ENCODE results near the gene TMEM187.
"Not testable (repeated sequence)": the region's sequence is repeated elsewhere in the genome, so short reads cannot be mapped to it uniquely, and the experiment has no call there.

Gene TMEM187

DNA sequence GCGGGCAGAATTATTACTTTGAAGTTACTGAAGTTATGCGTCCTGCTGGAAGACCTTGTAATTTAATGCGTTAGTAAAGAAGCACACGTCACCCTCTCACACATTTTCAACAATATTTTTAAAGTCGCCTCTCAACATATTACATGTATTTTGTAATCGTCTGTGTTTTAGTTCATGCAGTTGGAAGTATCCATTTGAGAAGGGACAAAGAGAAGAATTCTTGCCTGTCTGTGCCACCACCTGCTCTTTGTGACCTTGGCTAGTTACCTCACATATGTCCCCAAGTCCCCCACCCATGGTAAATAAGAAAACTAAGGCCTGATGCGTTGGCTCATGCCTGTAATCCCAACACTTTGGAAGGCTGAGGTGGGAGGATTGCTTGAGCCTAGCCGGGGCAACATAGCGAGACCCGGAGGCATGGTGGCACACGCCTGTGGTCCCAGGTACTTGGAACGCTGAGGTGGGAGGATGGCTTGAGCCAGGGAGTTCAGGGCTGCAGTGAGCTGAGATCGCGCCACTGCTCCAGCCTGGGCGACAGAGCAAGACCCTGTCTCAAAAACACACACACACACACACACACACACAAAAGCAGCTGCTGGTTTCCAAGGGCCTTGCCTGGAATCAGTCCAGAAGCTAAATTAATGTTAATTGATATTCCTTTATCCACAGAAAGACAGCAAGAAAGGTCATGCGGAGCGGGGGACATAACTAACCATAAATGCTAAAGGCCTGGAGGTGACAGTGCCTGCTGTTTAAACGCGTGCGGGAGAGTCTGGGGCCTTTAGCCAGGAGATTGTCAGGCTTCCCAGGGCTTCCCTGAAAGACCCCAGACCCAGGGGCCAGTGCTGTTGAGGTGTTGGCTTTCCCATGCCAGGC is 811 bp downstream of the TMEM187 start:
- no peak for DNase-seq

DNA sequence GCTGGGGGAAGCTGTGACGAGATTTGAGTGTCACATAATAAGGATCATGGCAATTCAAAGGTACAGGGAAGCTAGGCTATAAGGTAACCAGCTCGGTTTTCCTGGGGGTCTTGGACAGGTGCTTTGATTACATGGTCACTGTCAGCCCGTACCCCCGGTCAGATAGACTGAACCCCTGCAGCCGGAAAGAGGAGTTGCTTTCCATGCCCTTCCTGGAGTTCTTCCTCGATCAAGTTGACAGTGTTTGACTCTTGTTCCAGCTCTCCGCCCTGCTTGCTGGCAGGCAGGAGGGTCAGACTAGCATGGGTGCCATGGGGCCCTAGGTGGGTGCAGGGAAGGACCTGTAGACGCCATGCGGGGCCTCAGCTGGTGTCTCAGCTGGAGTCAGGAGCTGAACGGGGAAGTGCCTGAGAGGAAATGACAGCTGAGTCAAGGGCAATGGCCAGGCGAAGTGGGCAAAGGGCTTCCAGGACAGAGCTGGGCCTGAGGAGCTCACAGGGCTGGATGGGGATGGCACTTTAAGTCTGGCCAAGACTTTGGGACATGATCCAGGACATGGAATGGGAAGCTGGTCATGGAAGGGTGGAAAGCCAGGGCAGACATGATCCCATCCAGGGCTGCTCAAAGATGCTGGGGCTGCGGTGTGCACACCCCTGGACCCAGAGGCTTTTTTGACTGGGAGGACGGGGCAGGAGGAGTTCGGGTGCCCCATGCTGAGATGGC is 1.6 kb downstream of the TMEM187 start:
- DNase-seq, result no peak

GRCh38 chrX:153974726-153975286 is 2.3 kb downstream of the TMEM187 start:
- DNase-seq, result no peak

DNA sequence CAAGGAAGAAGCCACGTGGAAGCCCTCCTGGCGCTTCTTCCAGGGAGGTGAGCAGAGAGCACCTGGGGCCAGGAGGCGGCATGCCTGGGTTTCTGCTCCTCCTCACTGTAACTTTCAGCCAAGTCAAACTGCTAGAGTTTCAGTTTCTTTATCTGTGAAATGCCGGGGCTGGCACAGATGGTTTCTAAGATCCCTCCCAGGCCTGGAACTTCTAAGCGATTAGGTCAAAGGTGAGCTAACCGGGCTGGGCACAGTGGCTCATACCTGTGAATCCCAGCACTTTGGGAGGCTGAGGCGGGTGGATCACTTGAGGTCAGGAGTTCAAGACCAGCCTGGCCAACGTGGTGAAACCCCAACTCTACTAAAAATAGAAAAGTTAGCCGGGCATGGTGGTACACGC is 7.8 kb downstream of the TMEM187 start:
- peak; percentile 35 for DNase-seq

DNA sequence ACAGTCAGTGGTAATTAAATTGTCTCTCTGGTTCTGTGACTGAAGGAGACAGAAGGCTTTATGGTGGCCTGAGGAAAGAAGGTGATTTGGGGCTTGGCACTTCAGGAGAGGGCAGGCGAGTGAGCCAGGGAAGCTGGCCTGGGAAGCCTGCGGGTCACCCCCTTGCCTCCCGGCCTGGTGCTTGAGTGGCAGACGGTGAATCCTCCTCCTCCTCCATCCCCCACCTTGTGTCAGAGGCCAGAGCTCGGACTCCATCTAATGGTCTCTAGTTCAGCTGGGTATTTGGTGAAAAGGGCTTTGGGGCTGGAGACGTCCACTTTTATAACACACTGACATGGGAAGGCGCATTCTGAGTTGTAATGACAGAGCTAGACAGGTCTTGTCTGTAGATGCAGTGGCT is 8.7 kb downstream of the TMEM187 start:
- no peak for DNase-seq

DNA sequence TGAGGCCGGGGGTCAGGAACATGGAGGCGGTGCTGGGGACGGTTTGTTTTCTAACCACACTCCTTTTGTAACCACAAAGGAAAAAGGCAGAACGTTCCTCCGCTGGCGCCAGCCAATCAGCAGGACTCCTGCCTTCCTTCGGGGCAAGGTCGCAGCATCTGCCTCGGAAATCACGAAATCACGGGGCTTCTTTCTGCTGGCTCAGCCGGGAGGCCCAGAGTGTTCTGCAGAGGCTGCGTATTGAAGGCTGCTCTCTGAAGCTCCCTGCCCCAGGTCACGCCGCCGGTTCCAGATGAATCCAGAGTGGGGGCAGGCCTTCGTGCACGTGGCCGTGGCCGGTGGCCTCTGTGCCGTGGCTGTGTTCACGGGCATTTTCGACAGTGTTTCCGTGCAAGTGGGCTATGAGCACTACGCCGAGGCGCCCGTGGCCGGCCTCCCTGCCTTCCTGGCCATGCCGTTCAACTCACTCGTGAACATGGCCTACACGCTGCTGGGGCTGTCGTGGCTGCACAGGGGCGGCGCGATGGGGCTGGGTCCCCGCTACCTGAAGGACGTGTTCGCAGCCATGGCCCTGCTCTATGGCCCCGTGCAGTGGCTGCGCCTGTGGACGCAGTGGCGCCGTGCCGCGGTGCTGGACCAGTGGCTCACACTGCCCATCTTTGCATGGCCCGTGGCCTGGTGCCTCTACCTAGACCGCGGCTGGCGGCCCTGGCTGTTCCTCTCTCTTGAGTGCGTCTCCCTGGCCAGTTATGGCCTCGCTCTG is 9.4 kb downstream of the TMEM187 start:
- peak; percentile 77 for DNase-seq

DNA sequence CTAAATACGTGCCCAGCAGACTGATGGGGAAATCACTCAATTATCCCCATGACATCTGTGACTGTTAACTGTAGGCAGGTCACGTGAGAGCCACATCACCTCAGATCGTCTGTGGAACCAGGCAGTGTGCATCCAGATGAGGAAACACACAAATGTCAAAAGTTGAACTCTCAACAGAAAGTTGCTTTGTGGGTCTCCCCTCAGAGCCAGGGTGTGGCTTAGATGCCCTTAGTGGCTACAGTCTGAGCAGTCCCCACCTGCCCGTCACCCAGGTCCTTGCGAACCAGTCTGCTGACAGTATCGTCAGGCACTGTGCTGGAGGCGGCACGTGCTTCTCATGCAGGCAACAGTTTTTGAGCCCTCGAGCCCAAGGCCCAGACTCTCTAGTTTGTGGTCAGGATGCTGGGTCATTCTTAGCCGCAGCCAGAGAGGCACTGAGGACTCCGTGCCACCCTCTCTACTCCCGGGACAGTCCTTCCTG is 10.8 kb downstream of the TMEM187 start:
- peak; percentile 32 for DNase-seq

DNA sequence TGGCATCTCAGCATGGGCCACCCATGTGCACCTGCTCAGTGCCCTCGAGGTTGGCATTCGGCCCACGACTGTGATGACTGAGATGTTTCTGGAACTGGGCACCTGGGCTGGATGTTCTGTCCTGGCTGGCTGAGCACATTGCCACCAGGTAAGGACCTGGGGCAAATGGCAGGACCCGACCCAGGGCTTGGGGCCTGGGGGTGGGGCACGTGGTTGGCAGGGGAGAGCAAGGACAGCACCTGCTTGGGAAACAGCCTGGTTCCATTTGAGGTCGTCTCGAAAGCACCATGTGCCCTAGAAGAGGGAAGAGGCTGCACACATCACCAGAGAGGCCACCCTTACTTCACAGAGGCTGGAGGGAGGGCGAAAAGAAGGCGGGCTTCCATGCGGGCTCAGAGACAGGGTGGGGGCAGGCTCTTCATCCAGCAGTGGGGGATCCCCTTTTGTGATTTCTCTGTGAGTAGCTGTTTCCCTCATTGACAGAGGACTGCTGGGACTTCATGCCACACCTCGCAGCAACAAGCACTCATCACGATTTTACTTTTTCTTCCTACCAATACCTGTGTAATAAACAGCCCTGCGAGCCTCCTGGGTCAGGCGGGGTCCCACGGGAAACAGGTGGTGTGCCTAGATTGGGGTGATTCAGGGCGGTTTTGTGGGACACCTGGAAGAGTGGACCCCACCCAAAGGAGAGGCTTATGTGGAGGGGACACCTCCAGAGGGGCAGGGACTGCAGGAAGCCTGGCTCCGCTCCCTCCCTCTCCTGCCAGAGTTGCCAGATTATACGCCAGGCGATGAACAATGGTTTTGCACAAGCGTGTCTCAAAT is 12.0 kb downstream of the TMEM187 start:
- DNase-seq, result peak; percentile 59

DNA sequence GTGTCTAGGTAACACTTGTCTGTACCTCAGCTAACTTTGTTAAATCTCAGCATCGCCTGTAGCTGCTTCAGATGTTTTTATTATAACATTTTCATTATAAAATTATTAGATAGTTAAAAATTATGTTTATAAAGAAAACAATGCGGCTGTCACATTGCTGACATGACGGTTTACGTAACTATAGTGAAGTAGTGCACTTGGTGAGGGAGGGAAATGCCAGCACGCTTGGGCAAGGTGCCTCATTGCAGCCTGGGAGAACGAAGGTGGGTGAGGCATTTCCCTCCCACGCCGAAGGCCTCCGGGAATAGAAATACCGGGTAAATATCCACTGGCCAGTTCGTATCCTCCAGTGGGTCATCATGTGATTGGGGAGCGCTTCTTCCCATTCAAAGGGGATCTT is 15.9 kb downstream of the TMEM187 start:
- no peak for DNase-seq

DNA sequence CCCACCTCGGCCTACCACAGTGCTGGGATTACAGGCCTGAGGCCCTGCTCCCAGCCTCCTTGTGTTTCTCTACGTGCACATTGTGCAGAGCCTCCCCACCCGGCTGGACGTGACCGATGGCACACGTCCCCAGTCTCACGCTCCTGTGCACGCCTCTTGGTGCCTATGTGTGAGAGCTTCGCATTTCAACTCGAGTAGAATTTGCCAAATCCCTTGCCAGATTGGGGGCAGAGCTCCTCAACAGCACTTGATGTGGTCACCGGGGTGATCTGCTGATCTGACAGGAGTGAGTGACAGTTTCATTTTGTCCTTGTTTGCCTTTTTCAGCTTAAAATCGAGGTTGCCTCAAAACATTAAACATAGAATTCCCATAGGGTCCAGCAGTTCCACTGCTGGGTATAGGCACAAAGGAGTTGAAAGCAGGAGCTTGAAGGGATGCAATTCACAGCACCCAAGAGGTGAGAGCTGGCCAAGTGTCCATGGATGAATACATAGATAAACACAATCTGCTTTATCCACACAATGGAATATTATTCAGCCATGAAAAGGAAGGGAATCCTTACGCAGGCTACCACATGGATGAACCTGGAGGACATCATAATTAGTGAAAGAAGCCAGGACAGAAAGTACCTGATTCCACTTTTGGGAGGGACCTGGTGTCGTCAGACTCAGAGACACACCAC is 17.6 kb downstream of the TMEM187 start:
- no peak for DNase-seq

DNA sequence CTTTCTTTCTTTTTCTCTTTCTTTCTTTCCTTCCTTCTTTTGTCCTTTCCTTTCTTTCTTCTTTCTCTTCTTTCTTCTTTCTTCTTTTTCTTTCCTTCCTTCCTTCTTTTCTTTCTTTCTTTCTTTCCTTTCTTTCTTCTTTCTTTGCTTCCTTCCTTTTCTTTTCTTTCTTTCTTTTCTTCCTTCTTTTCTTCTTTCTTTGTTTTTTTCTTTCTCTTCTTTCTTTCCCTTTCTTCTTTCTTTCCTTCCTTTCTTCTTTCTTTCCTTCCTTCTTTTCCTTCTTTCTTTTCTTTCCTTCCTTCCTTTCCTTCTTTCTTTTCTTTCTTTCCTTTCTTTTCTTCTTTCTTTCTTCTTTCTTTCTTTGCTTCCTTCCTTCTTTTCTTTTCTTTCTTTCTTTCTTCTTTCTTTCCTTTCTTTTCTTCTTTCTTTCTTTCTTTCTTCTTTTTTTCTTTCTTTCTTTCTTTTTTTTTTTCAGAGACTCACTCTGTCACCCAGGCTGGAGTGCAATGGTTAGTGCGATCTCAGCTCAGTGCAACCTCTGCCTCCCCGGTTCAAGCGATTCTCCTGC is 18.5 kb downstream of the TMEM187 start:
- no peak for DNase-seq

GRCh38 chrX:153992180-153992579 is 19.6 kb downstream of the TMEM187 start:
- no peak for DNase-seq

DNA sequence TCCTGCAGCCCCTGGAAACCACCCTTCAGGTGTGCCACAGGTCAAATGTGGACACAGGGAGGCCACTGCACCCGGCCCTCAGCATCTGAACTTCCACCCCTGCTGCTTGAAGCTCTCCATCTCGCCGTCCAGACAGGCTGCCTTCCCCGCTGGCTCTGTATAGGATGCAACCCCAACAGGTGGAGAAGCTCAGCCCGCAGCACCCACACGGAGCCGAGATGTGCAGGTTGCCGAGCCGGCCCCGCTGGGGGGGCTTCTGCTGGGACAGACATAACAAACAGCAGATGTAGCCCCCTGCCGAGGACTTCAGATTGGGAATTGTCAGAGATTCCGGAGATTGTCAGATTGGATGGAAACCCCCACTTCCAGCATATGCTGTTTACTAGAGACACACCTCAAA is 20.5 kb downstream of the TMEM187 start:
- no peak for DNase-seq

- no peak for DNase-seq
Observed at GRCh38 chrX:153993978-153994377, 21.4 kb downstream of the TMEM187 start.

DNA sequence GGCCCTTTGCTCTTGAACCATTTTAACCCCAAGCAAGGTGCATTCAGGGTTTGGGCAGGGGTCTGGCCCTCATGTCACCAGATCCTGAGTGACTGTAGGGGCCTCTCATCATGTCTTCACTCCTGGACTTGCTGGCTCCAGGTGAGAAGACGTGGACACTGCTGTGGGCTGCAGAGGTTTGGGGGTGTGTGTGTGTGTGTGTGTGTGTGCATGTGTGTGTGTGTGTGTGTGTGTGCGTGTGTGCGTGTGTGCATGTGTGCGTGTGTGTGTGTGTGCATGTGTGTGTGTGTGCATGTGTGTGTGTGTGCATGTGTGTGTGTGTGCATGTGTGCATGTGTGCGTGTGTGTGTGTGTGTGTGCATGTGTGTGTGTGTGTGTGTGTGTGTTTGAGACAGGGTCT is 21.8 kb downstream of the TMEM187 start:
- not testable (repeated sequence) for DNase-seq

- DNase-seq, result no peak
Observed at GRCh38 chrX:153995504-153995903, 22.9 kb downstream of the TMEM187 start.

- DNase-seq, result no peak
Observed at GRCh38 chrX:153999359-154000037, 26.9 kb downstream of the TMEM187 start.

- DNase-seq, result no peak
Observed at GRCh38 chrX:154000051-154000450, 27.5 kb downstream of the TMEM187 start.

DNA sequence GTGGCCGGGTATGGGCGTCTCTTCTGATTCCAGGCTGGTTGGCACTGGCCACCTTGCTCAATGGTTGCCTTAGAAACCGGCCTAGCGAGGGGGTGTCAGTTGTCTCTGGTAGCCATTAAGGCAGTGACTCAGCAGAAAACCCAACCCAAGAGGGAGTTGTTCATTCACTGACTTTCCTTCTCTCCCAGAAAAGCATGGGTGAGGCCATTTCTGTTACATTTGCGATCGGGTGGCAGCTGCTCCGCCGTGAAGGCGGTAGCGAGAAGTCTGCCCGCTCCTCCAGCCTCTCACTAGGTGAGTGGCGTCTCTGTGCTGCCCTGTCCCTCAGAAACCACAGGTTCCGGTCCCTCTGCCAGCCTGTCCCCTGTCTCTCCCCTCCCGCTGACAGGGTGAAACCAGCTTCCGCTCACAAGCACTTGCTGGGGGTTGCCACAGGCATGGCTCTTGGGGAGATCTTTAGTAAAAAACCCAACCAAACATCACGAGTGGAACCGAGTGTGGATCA is 29.7 kb downstream of the TMEM187 start:
- peak; percentile 55 for DNase-seq

DNA sequence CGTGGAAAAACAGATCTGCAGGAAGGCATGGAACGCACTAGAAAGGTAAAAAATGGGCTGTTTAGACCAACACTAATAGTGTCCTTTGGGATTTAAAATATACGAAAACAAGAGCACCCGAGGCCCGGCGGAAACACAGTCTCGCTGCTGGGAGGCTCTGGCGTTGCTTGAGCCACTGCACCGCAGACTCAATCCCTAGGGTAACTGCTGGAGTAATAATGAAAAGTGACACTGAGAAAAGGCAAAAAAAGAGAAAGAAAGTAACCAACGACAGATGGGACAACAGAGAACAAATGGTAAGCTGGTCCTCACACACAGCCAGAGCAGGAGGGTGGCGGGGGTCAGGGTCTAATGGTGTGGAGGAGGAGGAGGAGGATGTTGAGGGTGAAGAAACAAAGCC is 31.8 kb downstream of the TMEM187 start:
- no peak for DNase-seq
